A673 (cell line): ENCODE results near the gene EMID1. TPM values are rescaled to one million over a fixed set of nuclear protein-coding genes. Genes with fewer than 3 reads are reported as not detected.

Experiments
- BruUV-seq: library from RNA; stranded (reverse); fragments of 400-500 nt; replicated peaks from 2 replicates; lab custom pipeline; 2021; lab: Mats Ljungman, UMichigan
- CTCF ChIA-PET: fragments of 300-600 bp; sonication (Branson Sonifier 250); formaldehyde crosslinking; loops from one replicate; lab custom pipeline; 2022; ENCODE audit warnings: antibody characterized with exemption; lab: Charles Lee
- POLR2A ChIA-PET: fragments of 300-600 bp; sonication (Branson Sonifier 250); formaldehyde crosslinking; loops from one replicate; lab custom pipeline; 2022; ENCODE audit warnings: antibody characterized with exemption; ENCODE audit not compliant: low non-redundant PET; lab: Charles Lee
- DNase-seq: peaks from one replicate; pipeline ENCODE4 v3.0.0-alpha.2; 2015; ENCODE audit warnings: low spot score
- H3K27ac ChIP-seq: fragments of 200-600 bp; sonication (generic); 2 replicates; pipeline ENCODE4 v1.5.1; 2016; ENCODE audit warnings: mixed run types, low read depth, mild to moderate bottlenecking, mixed read lengths, antibody characterized with exemption, low read length; ENCODE audit not compliant: poor library complexity, severe bottlenecking
- H3K27me3 ChIP-seq: fragments of 200-600 bp; sonication (generic); replicated peaks from 2 replicates; pipeline ENCODE4 v1.6.1; 2017; ENCODE audit warnings: mixed run types, low read depth, mild to moderate bottlenecking, mixed read lengths, antibody characterized with exemption, low read length; ENCODE audit not compliant: insufficient read depth, poor library complexity
- H3K36me3 ChIP-seq: fragments of 200-600 bp; sonication (generic); 2 replicates; pipeline ENCODE4 v1.6.1; 2016; ENCODE audit warnings: mixed run types, mild to moderate bottlenecking, mixed read lengths, antibody characterized with exemption, low read length; ENCODE audit not compliant: insufficient read depth, poor library complexity, severe bottlenecking
- H3K4me1 ChIP-seq: fragments of 200-600 bp; sonication (generic); 2 replicates; pipeline ENCODE4 v1.6.1; 2017; ENCODE audit warnings: mixed run types, mild to moderate bottlenecking, mixed read lengths, antibody characterized with exemption, low read length; ENCODE audit not compliant: insufficient read depth, poor library complexity, severe bottlenecking
- H3K4me3 ChIP-seq: fragments of 200-600 bp; sonication (generic); 2 replicates; pipeline ENCODE4 v1.5.1; 2016; ENCODE audit warnings: low read depth, mixed run types, mild to moderate bottlenecking, mixed read lengths, low read length; ENCODE audit not compliant: poor library complexity, severe bottlenecking
- H3K9me3 ChIP-seq: fragments of 200-600 bp; sonication (generic); 2 replicates; pipeline ENCODE4 v1.6.1; 2016; ENCODE audit warnings: mixed run types, low read depth, mild to moderate bottlenecking, mixed read lengths, antibody characterized with exemption, low read length; ENCODE audit not compliant: poor library complexity, severe bottlenecking
- CTCF ChIP-seq: fragments of 300-800, 200-600 bp; sonication (generic); conservative IDR thresholded peaks from 2 replicates; pipeline ENCODE4 v1.5.1; 2017; ENCODE audit warnings: low read depth, mild to moderate bottlenecking, antibody characterized with exemption, low read length, moderate library complexity, mixed read lengths
- EZH2 ChIP-seq: fragments of 200-600 bp; sonication (generic); IDR thresholded peaks from 2 replicates; pipeline ENCODE4 v1.6.1; 2017; ENCODE audit warnings: borderline replicate concordance, low read depth, mild to moderate bottlenecking, mixed read lengths, antibody characterized with exemption, low read length; ENCODE audit not compliant: poor library complexity, severe bottlenecking
- intact Hi-C: fragments of 100-400 bp; cut with micrococcal nuclease; formaldehyde crosslinking; loops from one replicate; pipeline ENCODE4 v1.10.0; 2022; ENCODE audit not compliant: unreplicated experiment
- total RNA-seq: library from RNA; stranded (reverse); gene quantifications from 2 replicates; pipeline ENCODE4 v1.2.3, GENCODE V29; 2021

Gene EMID1
- total RNA-seq, 1 experiment from 2014 or later = not detected

- H3K4me1 ChIP-seq = no peaks in the 10 kb centered on the region
- H3K27me3 ChIP-seq = no peaks in the 10 kb centered on the region
- POLR2A ChIA-PET = no interaction called here
- H3K36me3 ChIP-seq = no peaks in the 10 kb centered on the region
- no peak overlapping the region for H3K4me3 ChIP-seq
- CTCF ChIA-PET = no interaction called here
- intact Hi-C loops = no loop called here
- H3K27ac ChIP-seq = no peak overlapping the region
- DNase-seq = no peak
- TF ChIP-seq CTCF = no peak
- no peak for TF ChIP-seq EZH2
- H3K9me3 ChIP-seq = no peaks in the 10 kb centered on the region
- no TSS peak for BruUV-seq
These were observed 19.4 kb upstream of the EMID1 start for GRCh38 chr22:29186302-29186701.

GRCh38 chr22:29187831-29188230 lies 17.9 kb upstream of the EMID1 start:
- no peak for DNase-seq
- intact Hi-C loops = no loop called here
- Histone ChIP-seq H3K36me3 (no peaks in the 10 kb centered on the region), H3K27me3 (no peaks in the 10 kb centered on the region), H3K4me3 (no peak overlapping the region), H3K4me1 (no peaks in the 10 kb centered on the region), H3K9me3 (no peaks in the 10 kb centered on the region), H3K27ac (no peak overlapping the region)
- no TSS peak for BruUV-seq
- POLR2A ChIA-PET = no interaction called here
- no peak for TF ChIP-seq CTCF
- no peak for TF ChIP-seq EZH2
- CTCF ChIA-PET = no interaction called here

GRCh38 chr22:29190051-29190450 lies 15.6 kb upstream of the EMID1 start:
- no peaks in the 10 kb centered on the region for H3K9me3 ChIP-seq
- no TSS peak for BruUV-seq

More at GRCh38 chr22:29190051-29190450, 15.6 kb upstream of the EMID1 start:
- no peaks in the 10 kb centered on the region for H3K27me3 ChIP-seq
- ChIA-PET POLR2A (no interaction called here), CTCF (no interaction called here)
- no peak for DNase-seq
- H3K4me1 ChIP-seq = no peaks in the 10 kb centered on the region
- intact Hi-C loops = no loop called here
- no peaks in the 10 kb centered on the region for H3K36me3 ChIP-seq
- H3K4me3 ChIP-seq = no peak overlapping the region
- TF ChIP-seq CTCF (no peak), EZH2 (no peak)
- no peak overlapping the region for H3K27ac ChIP-seq
